Uterus (tissue), 2 donors: ENCODE data around the gene RNF26.
A peak's percentile ranks its signal among the peaks of the same experiment; 100 is the strongest.

Experiments
- CTCF ChIP-seq, 4 experiments: fragments of 200-600 bp in 2 of 4; fragments of 450-650 bp in 2 of 4; sonication (generic) in 2 of 4; IDR thresholded peaks; one replicate each; pipeline ENCODE4 v1.5.1; 2016 to 2019; ENCODE audit warnings: antibody characterized with exemption in 4 of 4, mild to moderate bottlenecking in 2 of 4, moderate library complexity in 1 of 4
- POLR2A ChIP-seq, 2 donors: fragments of 450-650 bp; IDR thresholded peaks; one replicate each; pipeline ENCODE4 v1.6.1; 2016; ENCODE audit warnings: antibody characterized with exemption in 2 of 2, mild to moderate bottlenecking in 1 of 2, moderate library complexity in 1 of 2

GRCh38 chr11:119318240-119319135 lies 15.8 kb upstream of the RNF26 start:
- peak in 1 of 4 experiments; percentile 1 for TF ChIP-seq CTCF (IDR thresholded peaks at IDR 0.05)
- TF ChIP-seq POLR2A (IDR thresholded peaks at IDR 0.05), result peak in 1 of 2 donors; percentile 16
